HUES48 (cell line): ENCODE measurements around the gene PPP1R14C.

Experiments
- H3K27ac ChIP-seq: one replicate; pipeline ENCODE4 v1.7.0; 2013; ENCODE audit warnings: low read depth, low read length, inconsistent platforms
- H3K27me3 ChIP-seq: 2 replicates; pipeline ENCODE4 v1.6.1; 2013; ENCODE audit warnings: mild to moderate bottlenecking, low read length; ENCODE audit not compliant: control insufficient read depth, insufficient read depth
- H3K36me3 ChIP-seq: 2 replicates; pipeline ENCODE4 v1.6.1; 2013; ENCODE audit warnings: low read length; ENCODE audit not compliant: control insufficient read depth, insufficient read depth
- H3K4me1 ChIP-seq: 2 replicates; pipeline ENCODE4 v1.6.1; 2013; ENCODE audit warnings: mild to moderate bottlenecking, low read length; ENCODE audit not compliant: control insufficient read depth, insufficient read depth
- H3K4me3 ChIP-seq: 2 replicates; pipeline ENCODE4 v1.5.1; 2013; ENCODE audit warnings: mild to moderate bottlenecking, low read depth, low read length
- H3K9ac ChIP-seq: 2 replicates; pipeline ENCODE4 v1.6.1; 2013; ENCODE audit warnings: mild to moderate bottlenecking, low read depth, low read length, moderate library complexity
- H3K9me3 ChIP-seq: 2 replicates; pipeline ENCODE4 v1.6.1; 2013; ENCODE audit warnings: low read length; ENCODE audit not compliant: control insufficient read depth, insufficient read depth

PPP1R14C gene

GRCh38 chr6:150196942-150197745 is 54.3 kb downstream of the PPP1R14C start:
- Histone ChIP-seq H3K9ac (no peak overlapping the region), H3K27me3 (no peaks in the 10 kb centered on the region), H3K36me3 (no peaks in the 10 kb centered on the region), H3K9me3 (0 out of 2 replicates have a peak, but pooled peaks cover 3% of the 10 kb centered on the region), H3K27ac (no peak overlapping the region), H3K4me3 (no peak overlapping the region), H3K4me1 (no peaks in the 10 kb centered on the region)

DNA sequence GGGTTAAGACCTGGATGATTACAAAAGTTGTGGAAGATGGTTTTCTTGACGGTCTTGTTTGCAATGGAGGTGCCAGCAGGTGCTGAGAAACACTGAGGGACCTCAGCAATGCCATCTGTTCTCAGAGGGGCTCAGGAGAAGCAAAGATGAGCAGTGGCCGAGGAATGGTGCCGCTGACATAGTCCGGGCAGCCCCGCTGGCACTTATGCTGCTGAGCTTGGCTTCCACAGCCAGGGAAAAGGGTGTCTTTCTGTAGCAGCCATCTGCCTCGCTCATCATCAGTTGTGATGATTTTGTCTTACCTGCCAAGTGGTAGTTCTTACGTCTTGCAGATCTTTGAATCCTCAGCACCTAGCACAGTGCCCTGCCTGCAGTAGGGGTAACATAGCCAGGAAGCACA is 55.7 kb downstream of the PPP1R14C start:
- no peak overlapping the region for H3K4me3 ChIP-seq
- H3K9me3 ChIP-seq = no peaks in the 10 kb centered on the region
- H3K27me3 ChIP-seq = no peaks in the 10 kb centered on the region
- no peaks in the 10 kb centered on the region for H3K4me1 ChIP-seq
- no peaks in the 10 kb centered on the region for H3K36me3 ChIP-seq
- no peak overlapping the region for H3K27ac ChIP-seq
- H3K9ac ChIP-seq = no peak overlapping the region

- H3K4me1 ChIP-seq = no peaks in the 10 kb centered on the region
- H3K9me3 ChIP-seq = no peaks in the 10 kb centered on the region
- H3K27ac ChIP-seq = no peak overlapping the region
Measured at GRCh38 chr6:150199241-150199640, 56.4 kb downstream of the PPP1R14C start.

DNA sequence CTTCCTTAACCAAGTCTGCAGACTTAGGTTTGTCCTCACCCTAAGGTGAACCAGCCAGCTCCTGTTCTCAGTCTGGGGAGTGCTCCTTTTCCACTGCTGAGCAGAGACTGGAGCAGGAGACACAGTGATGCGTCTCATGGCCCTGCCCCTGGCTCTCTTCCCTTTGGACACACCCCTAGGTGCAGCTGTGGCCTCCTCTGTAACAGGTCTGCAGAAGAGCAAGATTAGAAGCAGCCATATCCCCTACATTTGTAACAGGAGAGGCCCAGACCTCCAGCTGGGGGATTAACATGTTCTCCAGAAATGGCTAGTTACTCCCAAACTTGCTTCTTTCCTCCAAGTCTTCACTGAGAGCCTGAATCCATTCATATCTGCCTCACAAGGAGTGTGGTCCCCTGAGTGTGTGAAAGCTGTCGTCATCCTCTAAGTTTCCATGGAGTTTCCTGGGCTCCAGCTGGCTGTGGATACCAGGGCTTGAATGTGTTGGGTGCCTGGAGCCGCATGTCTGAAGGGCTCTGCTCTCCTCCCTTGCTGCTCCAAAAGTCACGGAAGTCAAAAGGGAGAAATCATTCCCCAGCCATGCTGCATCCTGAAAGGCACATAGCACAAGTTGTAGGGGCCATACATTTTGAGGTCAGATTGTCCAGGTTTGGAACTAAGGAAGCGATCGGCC is 57.7 kb downstream of the PPP1R14C start:
- H3K4me1 ChIP-seq = no peaks in the 10 kb centered on the region
- H3K36me3 ChIP-seq = no peaks in the 10 kb centered on the region
- no peak overlapping the region for H3K9ac ChIP-seq
- H3K27me3 ChIP-seq = no peaks in the 10 kb centered on the region
- H3K9me3 ChIP-seq = no peaks in the 10 kb centered on the region
- no peak overlapping the region for H3K27ac ChIP-seq
- no peak overlapping the region for H3K4me3 ChIP-seq

More at GRCh38 chr6:150199241-150199640, 56.4 kb downstream of the PPP1R14C start:
- Histone ChIP-seq H3K27me3 (no peaks in the 10 kb centered on the region), H3K4me3 (no peak overlapping the region), H3K36me3 (no peaks in the 10 kb centered on the region), H3K9ac (no peak overlapping the region)

GRCh38 chr6:150201285-150201684 is 58.4 kb downstream of the PPP1R14C start:
- H3K9ac ChIP-seq = no peak overlapping the region
- H3K36me3 ChIP-seq = no peaks in the 10 kb centered on the region
- H3K27ac ChIP-seq = no peak overlapping the region
- no peaks in the 10 kb centered on the region for H3K9me3 ChIP-seq
- H3K27me3 ChIP-seq = no peaks in the 10 kb centered on the region
- H3K4me1 ChIP-seq = no peaks in the 10 kb centered on the region
- no peak overlapping the region for H3K4me3 ChIP-seq

GRCh38 chr6:150201772-150202329 is 59.0 kb downstream of the PPP1R14C start:
- no peaks in the 10 kb centered on the region for H3K27me3 ChIP-seq
- no peak overlapping the region for H3K27ac ChIP-seq
- H3K4me3 ChIP-seq = no peak overlapping the region
- no peaks in the 10 kb centered on the region for H3K9me3 ChIP-seq
- no peak overlapping the region for H3K9ac ChIP-seq
- no peaks in the 10 kb centered on the region for H3K36me3 ChIP-seq
- H3K4me1 ChIP-seq = no peaks in the 10 kb centered on the region

DNA sequence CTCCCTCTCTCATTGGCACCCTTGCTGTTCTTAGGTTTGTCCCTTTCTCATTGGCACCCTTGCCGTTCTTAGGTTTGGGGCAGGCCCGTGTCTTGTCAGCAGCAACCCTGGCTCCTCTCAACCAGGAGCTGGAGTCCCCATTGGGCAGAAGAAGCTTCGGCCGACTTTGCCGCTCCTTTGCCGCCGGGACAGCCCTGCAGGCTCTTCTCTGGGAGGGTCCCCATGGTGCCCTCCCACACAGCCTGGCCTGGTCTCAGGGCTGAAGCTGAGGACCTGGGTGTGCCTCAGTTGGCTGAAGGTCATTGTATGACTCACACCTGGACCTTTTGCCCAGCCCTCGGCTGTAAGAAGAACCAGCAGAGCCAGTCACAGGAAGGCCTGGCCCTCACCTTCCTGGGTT is 59.6 kb downstream of the PPP1R14C start:
- H3K9me3 ChIP-seq = no peaks in the 10 kb centered on the region
- H3K9ac ChIP-seq = no peak overlapping the region
- no peak overlapping the region for H3K4me3 ChIP-seq
- no peaks in the 10 kb centered on the region for H3K27me3 ChIP-seq
- no peak overlapping the region for H3K27ac ChIP-seq
- no peaks in the 10 kb centered on the region for H3K36me3 ChIP-seq
- H3K4me1 ChIP-seq = no peaks in the 10 kb centered on the region

DNA sequence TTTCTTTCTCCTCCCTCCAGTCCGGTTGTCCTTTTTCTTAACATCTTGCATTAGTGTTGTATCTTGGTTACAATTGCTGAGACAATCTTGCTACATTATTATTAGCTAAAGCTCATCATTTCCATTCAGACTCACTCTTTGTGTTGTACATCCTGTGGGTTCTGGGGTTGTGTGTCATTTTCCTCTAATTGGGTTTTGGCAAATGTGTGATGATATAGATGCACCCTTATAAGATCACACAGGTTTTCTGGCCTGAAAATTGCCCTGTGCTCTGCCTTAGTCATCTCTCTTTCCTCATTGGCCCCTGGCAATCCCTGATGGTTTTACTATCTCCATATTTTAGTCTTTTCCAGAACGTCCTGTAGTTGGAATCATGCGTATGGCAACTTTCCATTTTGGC is 60.1 kb downstream of the PPP1R14C start:
- Histone ChIP-seq H3K27ac (no peak overlapping the region), H3K36me3 (no peaks in the 10 kb centered on the region), H3K4me3 (no peak overlapping the region), H3K9me3 (no peaks in the 10 kb centered on the region), H3K4me1 (no peaks in the 10 kb centered on the region), H3K9ac (no peak overlapping the region), H3K27me3 (no peaks in the 10 kb centered on the region)

DNA sequence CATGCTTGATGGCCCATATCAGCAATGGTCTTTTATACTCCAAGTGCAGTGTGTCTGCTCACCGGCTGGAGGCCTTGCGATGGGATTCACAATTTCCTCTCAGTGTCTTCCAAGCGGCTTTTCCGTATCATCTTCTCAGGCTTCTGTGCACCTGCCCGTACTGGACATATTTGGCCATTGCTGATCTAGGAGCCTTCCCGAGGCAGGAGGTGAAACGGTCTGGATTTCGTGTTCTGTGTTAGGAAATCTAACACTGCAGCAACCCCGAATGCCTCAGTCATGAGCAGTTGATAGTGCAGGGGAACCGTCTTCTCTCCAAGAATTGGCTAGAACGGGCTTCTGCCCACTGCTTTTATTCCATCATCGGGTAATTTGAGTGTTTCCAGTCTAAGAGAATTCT is 60.5 kb downstream of the PPP1R14C start:
- Histone ChIP-seq H3K4me3 (no peak overlapping the region), H3K27ac (no peak overlapping the region), H3K4me1 (no peaks in the 10 kb centered on the region), H3K27me3 (no peaks in the 10 kb centered on the region), H3K9ac (no peak overlapping the region), H3K36me3 (no peaks in the 10 kb centered on the region), H3K9me3 (no peaks in the 10 kb centered on the region)

DNA sequence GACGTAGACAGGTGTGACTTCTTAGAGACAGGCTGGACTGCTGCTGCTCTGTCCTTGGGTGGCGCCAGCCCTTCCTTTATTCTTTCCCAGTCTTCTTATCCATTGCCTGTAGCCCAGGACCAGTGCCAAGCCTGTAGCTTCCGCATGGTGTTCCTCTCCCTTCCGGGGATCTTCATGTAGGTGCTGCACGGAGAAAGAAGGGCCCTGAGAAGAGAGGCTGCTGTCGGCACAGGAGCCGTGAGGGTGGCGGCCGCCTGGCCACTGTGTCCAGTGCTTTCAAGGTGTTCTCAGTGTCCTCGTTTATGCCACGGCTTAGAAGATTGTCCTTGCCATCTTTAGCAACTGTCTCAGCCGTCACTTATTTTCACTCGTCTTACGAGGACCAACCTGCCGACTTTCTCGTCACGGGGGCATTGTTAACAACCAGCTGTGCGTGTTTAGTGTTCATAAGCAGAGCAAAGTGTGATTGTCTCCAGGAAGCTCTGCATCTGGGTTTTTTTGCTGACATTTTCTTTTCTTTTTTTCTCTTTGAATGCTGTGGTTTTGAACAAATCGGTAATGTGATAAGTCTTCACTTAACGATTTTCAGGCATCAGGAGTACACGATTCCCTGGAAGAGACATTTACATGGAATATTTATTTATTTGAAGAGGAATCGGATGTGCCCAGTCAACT is 61.2 kb downstream of the PPP1R14C start:
- H3K27me3 ChIP-seq = no peaks in the 10 kb centered on the region
- no peak overlapping the region for H3K4me3 ChIP-seq
- H3K36me3 ChIP-seq = no peaks in the 10 kb centered on the region
- no peaks in the 10 kb centered on the region for H3K4me1 ChIP-seq
- no peak overlapping the region for H3K9ac ChIP-seq
- no peak overlapping the region for H3K27ac ChIP-seq
- H3K9me3 ChIP-seq = no peaks in the 10 kb centered on the region
